Vagina (tissue), 2 donors: ENCODE results near the gene SLC11A2. TPM values are rescaled to one million over a fixed set of nuclear protein-coding genes. Genes with fewer than 3 reads are reported as not detected.

Source experiments
- DNase-seq, 2 donors: peaks; one replicate each; pipeline ENCODE4 v3.0.0-alpha.2; 2017; ENCODE audit errors: extremely low spot score in 2 of 2
- H3K27ac ChIP-seq: fragments of 200-600 bp; sonication (generic); one replicate; pipeline ENCODE4 v1.5.1; 2019
- H3K27me3 ChIP-seq: fragments of 200-600 bp; sonication (generic); one replicate; pipeline ENCODE4 v1.5.1; 2019
- H3K36me3 ChIP-seq, 2 donors: fragments of 200-600 bp; sonication (generic); one replicate each; pipeline ENCODE4 v1.5.1; 2017 to 2019
- H3K4me1 ChIP-seq: fragments of 200-600 bp; sonication (generic); one replicate; pipeline ENCODE4 v1.5.1; 2019
- H3K4me3 ChIP-seq, 2 donors: fragments of 200-600 bp; sonication (generic); 1 replicate in 1 of 2; 2 replicates in 1 of 2; pipeline ENCODE4 v1.5.1; 2016 to 2019
- H3K9me3 ChIP-seq: fragments of 200-600 bp; sonication (generic); one replicate; pipeline ENCODE4 v1.5.1; 2019
- CTCF ChIP-seq, 3 experiments: fragments of 450-650 bp in 2 of 3; fragments of 200-600 bp in 1 of 3; sonication (generic) in 1 of 3; IDR thresholded peaks; one replicate each; pipeline ENCODE4 v1.5.1; 2017 to 2019; ENCODE audit warnings: antibody characterized with exemption in 3 of 3, mild to moderate bottlenecking in 2 of 3, moderate library complexity in 2 of 3
- POLR2A ChIP-seq, 2 donors: fragments of 450-650 bp; IDR thresholded peaks; one replicate each; pipeline ENCODE4 v1.6.1; 2017; ENCODE audit warnings: antibody characterized with exemption in 2 of 2, mild to moderate bottlenecking in 2 of 2, moderate library complexity in 2 of 2
- POLR2AphosphoS5 ChIP-seq, 2 donors: sonication (generic); formaldehyde crosslinking; IDR thresholded peaks; one replicate each; pipeline ENCODE4 v1.9.0; 2017; ENCODE audit warnings: antibody characterized with exemption in 2 of 2, mild to moderate bottlenecking in 2 of 2, low read depth in 1 of 2; ENCODE audit not compliant: insufficient read depth in 1 of 2
- intact Hi-C: fragments of 100-400 bp; cut with DNase I; formaldehyde crosslinking; loops from one replicate; pipeline ENCODE4 v1.15.1; 2023
- total RNA-seq: library from RNA; depleted of rRNA; stranded (reverse); fragments of >200 nt; gene quantifications from one replicate; pipeline ENCODE4 v1.2.3, GENCODE V29; 2016

The SLC11A2 gene
- total RNA-seq, 1 donor from 2014 or later = 40.8 TPM

- peaks cover 0 to 54% of the 10 kb centered on the region in 2 donors for H3K36me3 ChIP-seq
- no peak for TF ChIP-seq CTCF (IDR thresholded peaks at IDR 0.05)
- TF ChIP-seq POLR2A (IDR thresholded peaks at IDR 0.05) = no peak
- TF ChIP-seq POLR2AphosphoS5 (IDR thresholded peaks at IDR 0.05; ENCODE audit: insufficient read depth in 1 of 2, low read depth in 1 of 2) = no peak
- H3K27ac ChIP-seq = no peak overlapping the region
These were observed 20.5 kb downstream of the SLC11A2 start for GRCh38 chr12:51005671-51006070.

GRCh38 chr12:51005030-51005429, 21.2 kb downstream of the SLC11A2 start:
- intact Hi-C loops = no loop called here
- Histone ChIP-seq H3K9me3 (no peaks in the 10 kb centered on the region), H3K27ac (no peak overlapping the region), H3K36me3 (peaks cover 0 to 59% of the 10 kb centered on the region in 2 donors), H3K27me3 (no peaks in the 10 kb centered on the region), H3K4me1 (no peaks in the 10 kb centered on the region), H3K4me3 (no peak overlapping the region)
- DNase-seq = no peak
- TF ChIP-seq POLR2A (IDR thresholded peaks at IDR 0.05) (no peak), POLR2AphosphoS5 (IDR thresholded peaks at IDR 0.05; ENCODE audit: insufficient read depth in 1 of 2, low read depth in 1 of 2) (no peak), CTCF (IDR thresholded peaks at IDR 0.05) (no peak)

More at GRCh38 chr12:51005671-51006070, 20.5 kb downstream of the SLC11A2 start:
- H3K9me3 ChIP-seq = no peaks in the 10 kb centered on the region
- intact Hi-C loops = no loop called here
- no peaks in the 10 kb centered on the region for H3K27me3 ChIP-seq
- no peak for DNase-seq
- H3K4me3 ChIP-seq = no peak overlapping the region
- peaks cover under 1% of the 10 kb centered on the region for H3K4me1 ChIP-seq

GRCh38 chr12:51004504-51004903, 21.7 kb downstream of the SLC11A2 start:
- H3K9me3 ChIP-seq = no peaks in the 10 kb centered on the region
- H3K36me3 ChIP-seq = peaks cover 0 to 63% of the 10 kb centered on the region in 2 donors
- H3K27ac ChIP-seq = no peak overlapping the region
- no peaks in the 10 kb centered on the region for H3K27me3 ChIP-seq
- no peak overlapping the region for H3K4me3 ChIP-seq
- DNase-seq = no peak
- intact Hi-C loops = no loop called here
- TF ChIP-seq POLR2A (IDR thresholded peaks at IDR 0.05) = no peak
- TF ChIP-seq POLR2AphosphoS5 (IDR thresholded peaks at IDR 0.05; ENCODE audit: insufficient read depth in 1 of 2, low read depth in 1 of 2) = no peak
- TF ChIP-seq CTCF (IDR thresholded peaks at IDR 0.05) = no peak
- no peaks in the 10 kb centered on the region for H3K4me1 ChIP-seq

GRCh38 chr12:51001799-51002198, 24.4 kb downstream of the SLC11A2 start:
- DNase-seq = no peak
- Histone ChIP-seq H3K27me3 (no peaks in the 10 kb centered on the region), H3K36me3 (peaks cover 0 to 58% of the 10 kb centered on the region in 2 donors), H3K9me3 (no peaks in the 10 kb centered on the region), H3K4me1 (no peaks in the 10 kb centered on the region), H3K27ac (no peak overlapping the region), H3K4me3 (no peak overlapping the region)
- intact Hi-C loops = no loop called here
- TF ChIP-seq CTCF (IDR thresholded peaks at IDR 0.05) (no peak), POLR2A (IDR thresholded peaks at IDR 0.05) (no peak), POLR2AphosphoS5 (IDR thresholded peaks at IDR 0.05; ENCODE audit: insufficient read depth in 1 of 2, low read depth in 1 of 2) (no peak)

- DNase-seq = no peak
- no peaks in the 10 kb centered on the region for H3K9me3 ChIP-seq
- H3K4me1 ChIP-seq = no peaks in the 10 kb centered on the region
- intact Hi-C loops = no loop called here
- H3K4me3 ChIP-seq = no peak overlapping the region
- H3K27ac ChIP-seq = no peak overlapping the region
- H3K36me3 ChIP-seq = peaks cover 0 to 61% of the 10 kb centered on the region in 2 donors
- TF ChIP-seq POLR2A (IDR thresholded peaks at IDR 0.05) (no peak), POLR2AphosphoS5 (IDR thresholded peaks at IDR 0.05; ENCODE audit: insufficient read depth in 1 of 2, low read depth in 1 of 2) (no peak), CTCF (IDR thresholded peaks at IDR 0.05) (no peak)
- no peaks in the 10 kb centered on the region for H3K27me3 ChIP-seq
These were observed 25.9 kb downstream of the SLC11A2 start for GRCh38 chr12:51000245-51000644.
